Pancreas (tissue), 10 donors: Measurements from ENCODE around the gene GNA12. TPM values are rescaled to one million over a fixed set of nuclear protein-coding genes. Genes with fewer than 3 reads are reported as not detected.

ENCODE experiments used
- ATAC-seq, 4 donors: fragments of 200-7000 bp; cut with Tn5 transposase; one replicate each; pipeline versions ENCODE4 v1.8.0 to v1.9.1; 2020; ENCODE audit warnings: mild to moderate bottlenecking in 4 of 4, moderate library complexity in 4 of 4
- DNase-seq, 6 donors: peaks; one replicate each; pipeline ENCODE4 v3.0.0-alpha.2; 2020
- FAIRE-seq: peaks from 2 replicates; lab custom pipeline; 2012; peaks lifted over from hg19 to GRCh38; lab: Jason Lieb, UNC
- H3K27ac ChIP-seq, 4 donors: fragments of 200-600 bp; sonication (generic); 1 replicate in 3 of 4; 2 replicates in 1 of 4; pipeline versions ENCODE4 v1.5.0 to v1.8.0; 2020
- H3K27me3 ChIP-seq, 4 donors: fragments of 200-600 bp; one replicate each; pipeline ENCODE4 v1.8.0; 2021
- H3K36me3 ChIP-seq, 3 donors: fragments of 200-600 bp; sonication (generic) in 1 of 3; one replicate each; pipeline versions ENCODE4 v1.5.0 to v1.8.0; 2020 to 2021
- H3K4me1 ChIP-seq, 3 donors: fragments of 200-600 bp; one replicate each; pipeline ENCODE4 v1.8.0; 2021
- H3K4me3 ChIP-seq, 4 donors: fragments of 200-600 bp; sonication (generic) in 2 of 4; one replicate each; pipeline versions ENCODE4 v1.5.0 to v1.8.0; 2020 to 2021
- H3K9me3 ChIP-seq, 4 donors: fragments of 200-600 bp; one replicate each; pipeline ENCODE4 v1.8.0; 2021
- WGBS, 2 donors: extraction: QIAGEN DNeasy Blood & Tissue Kit; methylation state at CpG; one replicate each; pipeline ENCODE4 v1.1.7; 2013; 5-methylcytosine and 5-hydroxymethylcytosine counted together
- intact Hi-C, 3 donors: fragments of 100-400 bp; cut with DNase I; formaldehyde crosslinking; loops; one replicate each; pipeline versions ENCODE4 v1.11.1 to v1.14.2; 2022
- polyA plus RNA-seq, 2 donors: library from polyadenylated mRNA; stranded (reverse); fragments of 200-250 nt; gene quantifications; one replicate each; pipeline ENCODE4 v1.2.3, GENCODE V29; 2013
- total RNA-seq, 6 donors: library from RNA; stranded (reverse); fragmentation: NEBNext Ultra II Directional in 4 of 6; extraction: Animal tissue kit (Norgen Biotek cat#: 25700) in 4 of 6; gene quantifications; one replicate each; pipeline versions ENCODE4 v1.2.1 to v1.2.4, GENCODE V29; 2021 to 2023
- TF ChIP-seq, protein P1 (sequence below), 4 donors: fragments of 200-600 bp; sonication (generic) in 3 of 4; IDR thresholded peaks; one replicate each; pipeline versions ENCODE4 v1.5.0 to v1.8.0; 2021; ENCODE audit warnings: antibody characterized with exemption in 4 of 4
- donor health status: healthy with polysubstance abuse.
- donor health status: DM: no; HTN: no; CAD: no; lungs with moderate emphysema.
- donor health status: DM: no; HTN: no; CAD: no.
- donor health status: control.
- donor health status: control.
- donor health status: Bipolar disorder and iron deficiency.
- donor health status: DM: yes; HTN: yes; CAD: no.
- donor health status: DM: no; HTN: no; CAD: no.
- donor health status: DM: no; HTN: no; CAD: no.
- donor health status: DM: yes; HTN: yes; CAD: no.

Gene GNA12
- total and polyA plus RNA-seq, 8 donors, result 7.5 to 23.0 (median 15.9) TPM

DNA sequence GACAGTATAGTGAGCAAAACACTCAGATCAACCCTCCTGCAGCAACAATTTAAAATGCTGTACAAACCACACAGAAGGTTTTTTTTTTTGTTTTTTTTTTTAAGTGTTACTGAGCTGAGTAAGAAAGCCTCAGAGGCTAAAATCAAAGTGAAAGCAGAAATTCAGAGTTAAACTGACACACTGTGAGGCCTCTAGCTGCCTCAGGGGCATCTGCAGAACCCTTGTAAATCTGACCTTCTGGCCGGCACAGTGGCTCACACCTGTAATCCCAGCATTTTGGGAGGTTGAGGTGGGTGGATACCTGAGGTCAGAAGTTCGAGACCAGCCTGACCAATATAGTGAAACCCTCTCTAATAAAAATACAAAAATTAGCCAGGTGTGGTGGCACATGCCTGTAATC lies 7.4 kb upstream of the GNA12 start:
- TF ChIP-seq, protein P1, sequence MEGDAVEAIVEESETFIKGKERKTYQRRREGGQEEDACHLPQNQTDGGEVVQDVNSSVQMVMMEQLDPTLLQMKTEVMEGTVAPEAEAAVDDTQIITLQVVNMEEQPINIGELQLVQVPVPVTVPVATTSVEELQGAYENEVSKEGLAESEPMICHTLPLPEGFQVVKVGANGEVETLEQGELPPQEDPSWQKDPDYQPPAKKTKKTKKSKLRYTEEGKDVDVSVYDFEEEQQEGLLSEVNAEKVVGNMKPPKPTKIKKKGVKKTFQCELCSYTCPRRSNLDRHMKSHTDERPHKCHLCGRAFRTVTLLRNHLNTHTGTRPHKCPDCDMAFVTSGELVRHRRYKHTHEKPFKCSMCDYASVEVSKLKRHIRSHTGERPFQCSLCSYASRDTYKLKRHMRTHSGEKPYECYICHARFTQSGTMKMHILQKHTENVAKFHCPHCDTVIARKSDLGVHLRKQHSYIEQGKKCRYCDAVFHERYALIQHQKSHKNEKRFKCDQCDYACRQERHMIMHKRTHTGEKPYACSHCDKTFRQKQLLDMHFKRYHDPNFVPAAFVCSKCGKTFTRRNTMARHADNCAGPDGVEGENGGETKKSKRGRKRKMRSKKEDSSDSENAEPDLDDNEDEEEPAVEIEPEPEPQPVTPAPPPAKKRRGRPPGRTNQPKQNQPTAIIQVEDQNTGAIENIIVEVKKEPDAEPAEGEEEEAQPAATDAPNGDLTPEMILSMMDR (IDR thresholded peaks at IDR 0.05), result no peak
- Histone ChIP-seq H3K4me1 (no peaks in the 10 kb centered on the region), H3K27ac (no peak overlapping the region), H3K27me3 (no peaks in the 10 kb centered on the region), H3K36me3 (no peaks in the 10 kb centered on the region), H3K4me3 (no peak overlapping the region), H3K9me3 (no peaks in the 10 kb centered on the region)
- FAIRE-seq (no peak), DNase-seq (no peak), ATAC-seq (no peak)
- intact Hi-C loops, result no loop called here
- WGBS, 2 donors, result 82 to 86% methylated on average over 2 of the region's 2 CpGs

DNA sequence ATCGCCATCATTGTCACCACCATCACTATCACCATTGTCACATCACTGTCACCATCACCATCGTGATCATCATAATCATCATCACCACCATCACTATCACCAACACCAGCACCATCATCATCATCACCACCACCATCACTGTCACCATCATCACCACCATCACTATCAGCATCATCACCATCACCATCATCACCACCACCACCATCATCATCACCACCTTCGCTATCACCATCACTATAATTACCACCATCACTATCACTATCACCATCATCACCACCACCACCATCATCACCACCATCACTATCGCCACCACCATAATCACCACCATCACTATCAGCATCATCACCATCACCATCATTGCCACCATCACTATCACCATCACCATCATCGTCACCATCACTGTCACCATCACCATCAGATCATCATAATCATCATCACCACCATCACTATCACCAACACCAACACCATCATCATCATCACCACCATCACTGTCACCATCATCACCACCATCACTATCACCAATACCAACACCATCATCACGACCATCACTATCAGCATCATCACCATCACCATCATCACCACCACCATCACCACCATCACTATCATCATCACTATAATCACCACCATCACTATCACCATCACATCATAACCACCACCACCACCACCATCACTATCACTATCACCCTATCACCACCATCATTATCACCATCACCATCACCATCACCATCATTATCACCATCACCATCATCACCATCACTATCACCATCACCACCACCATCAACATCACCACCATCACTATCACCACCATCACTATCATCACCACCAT lies 6.0 kb upstream of the GNA12 start:
- DNase-seq (no peak), FAIRE-seq (no peak), ATAC-seq (no peak)
- Histone ChIP-seq H3K4me3 (no peak overlapping the region), H3K27ac (no peak overlapping the region), H3K27me3 (no peaks in the 10 kb centered on the region), H3K9me3 (no peaks in the 10 kb centered on the region), H3K4me1 (no peaks in the 10 kb centered on the region), H3K36me3 (no peaks in the 10 kb centered on the region)
- TF ChIP-seq, protein P1 (IDR thresholded peaks at IDR 0.05), result no peak
- 89 to 93% methylated on average over 6 of the region's 6 CpGs for WGBS, 2 donors
- intact Hi-C loops, result no loop called here

DNA sequence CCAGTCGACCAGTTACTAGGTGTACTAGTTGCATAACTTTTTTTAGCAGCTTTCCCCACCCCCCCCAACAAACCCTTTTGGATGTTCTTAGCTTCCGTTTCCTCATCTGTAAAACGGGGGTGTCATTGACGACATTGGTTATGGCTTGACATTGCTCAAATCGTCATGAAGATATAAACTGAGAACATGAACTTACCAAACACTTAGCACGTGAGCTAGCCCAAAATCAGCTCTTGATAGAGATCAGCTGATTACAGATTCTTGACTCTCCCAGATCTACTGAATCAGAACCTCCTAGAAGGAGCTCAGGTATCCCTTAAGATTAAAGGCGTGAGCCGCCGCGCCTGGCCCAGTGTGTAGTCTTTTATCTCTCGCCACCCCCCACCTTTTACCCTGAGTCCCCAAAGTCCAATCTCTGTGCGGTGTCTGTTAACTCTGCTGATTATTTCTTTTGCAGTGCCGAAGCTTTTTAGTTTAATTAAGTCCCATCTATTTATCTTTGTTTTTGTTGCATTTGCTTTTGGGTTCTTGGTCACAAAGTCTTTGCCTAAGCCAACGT lies 1.0 kb upstream of the GNA12 start:
- Histone ChIP-seq H3K36me3 (no peaks in the 10 kb centered on the region), H3K27ac (peak overlapping the region in 1 of 4 donors; percentile 42), H3K9me3 (no peaks in the 10 kb centered on the region), H3K27me3 (no peaks in the 10 kb centered on the region), H3K4me3 (peak overlapping the region in 2 of 4 donors; percentile 30 to 44), H3K4me1 (peaks cover 0 to 8% (median 0%) of the 10 kb centered on the region in 3 donors)
- TF ChIP-seq, protein P1 (IDR thresholded peaks at IDR 0.05), result no peak
- FAIRE-seq (no peak), DNase-seq (no peak), ATAC-seq (no peak)
- WGBS, 2 donors, result 71 to 72% methylated on average over 14 of the region's 14 CpGs
- intact Hi-C loops, result no loop called here

DNA sequence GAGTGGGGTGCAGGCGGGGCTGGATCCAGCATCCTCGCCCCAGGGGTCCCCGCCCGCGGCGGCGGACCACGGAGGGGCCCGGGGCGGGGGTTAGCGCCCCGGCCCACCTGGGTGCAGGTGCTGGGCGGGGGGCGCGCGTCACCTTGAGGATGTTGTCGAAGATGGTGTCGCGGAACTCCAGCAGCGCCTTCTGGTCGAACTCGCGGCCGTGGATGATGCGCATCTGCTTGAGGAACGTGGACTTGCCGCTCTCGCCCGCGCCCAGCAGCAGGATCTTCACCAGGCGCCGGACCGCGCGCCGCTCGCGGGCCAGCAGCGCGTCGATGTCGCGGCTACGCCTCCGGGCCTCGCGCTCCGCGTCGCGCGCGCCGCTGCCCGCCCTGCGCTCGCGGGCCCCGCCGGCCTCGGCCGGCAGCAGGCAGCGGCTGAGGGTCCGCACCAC lies 376 bp downstream of the GNA12 start:
- no peaks in the 10 kb centered on the region for H3K9me3 ChIP-seq
- intact Hi-C loops, result no loop called here
- peak in 2 of 4 donors; percentile 4 to 7 for ATAC-seq
- H3K4me3 ChIP-seq, result peak overlapping the region; percentile 48 to 79 (median 62)
- TF ChIP-seq, protein P1 (IDR thresholded peaks at IDR 0.05), result no peak
- H3K36me3 ChIP-seq, result no peaks in the 10 kb centered on the region
- peaks cover 0 to 8% (median 0%) of the 10 kb centered on the region in 3 donors for H3K4me1 ChIP-seq
- no peaks in the 10 kb centered on the region for H3K27me3 ChIP-seq
- 1% methylated on average over 38 to 64 of the region's 64 CpGs for WGBS, 2 donors
- FAIRE-seq, result no peak
- peak; percentile 11 to 84 (median 52) for DNase-seq
- H3K27ac ChIP-seq, result no peak overlapping the region
